Activated CD8-positive, alpha-beta memory T cell treated with anti-CD3 and anti-CD28 coated beads for 4 hours (primary cell): ENCODE results near the gene STX10.
"Not testable (repeated sequence)": the region's sequence is repeated elsewhere in the genome, so short reads cannot be mapped to it uniquely, and the experiment has no call there.

ENCODE experiments used
- DNase-seq, 2 donors: peaks; one replicate each; pipeline ENCODE4 v3.0.0-alpha.2; 2020; ENCODE audit warnings: low read depth in 2 of 2

Gene STX10

DNA sequence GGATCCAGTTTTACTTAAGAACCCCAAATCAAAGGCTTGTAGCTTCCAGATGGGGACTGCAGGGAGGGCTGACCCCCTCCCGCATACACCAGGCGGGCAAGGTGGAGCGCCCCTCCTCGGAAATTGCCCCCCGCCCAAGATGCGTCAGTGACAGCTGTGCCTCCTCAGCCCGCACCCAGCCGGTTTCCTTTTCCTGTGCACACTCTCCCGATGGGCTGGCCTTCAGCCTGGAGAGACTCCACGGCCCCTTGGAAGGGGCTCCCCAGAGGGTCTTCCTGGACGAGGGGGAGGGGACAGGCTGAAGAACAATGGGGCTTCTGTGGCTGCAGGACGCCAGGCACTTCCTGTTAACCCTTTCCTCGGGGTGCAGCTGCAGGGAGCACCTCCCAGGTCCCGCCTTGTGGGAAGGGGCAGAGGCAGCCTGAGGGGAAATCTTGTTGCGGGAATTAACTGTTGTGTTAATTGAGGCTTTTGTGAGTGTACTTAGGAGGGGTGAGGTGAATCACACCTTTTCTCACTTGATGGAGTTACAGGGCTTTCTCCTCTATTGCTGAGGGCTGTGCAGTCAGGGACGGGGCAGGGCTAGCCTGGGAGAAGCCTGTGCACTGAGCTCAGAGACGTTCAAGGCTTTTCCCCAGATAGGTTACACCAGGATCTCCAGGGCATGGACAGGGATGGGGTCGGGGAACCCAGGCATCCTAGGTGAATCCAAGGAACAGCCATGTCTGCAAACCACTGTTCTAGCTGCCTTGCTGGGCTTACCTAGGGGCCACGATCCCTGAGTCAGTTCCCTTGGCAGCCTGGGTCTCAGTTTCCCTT is 14.4 kb upstream of the STX10 start:
- DNase-seq = no peak

DNA sequence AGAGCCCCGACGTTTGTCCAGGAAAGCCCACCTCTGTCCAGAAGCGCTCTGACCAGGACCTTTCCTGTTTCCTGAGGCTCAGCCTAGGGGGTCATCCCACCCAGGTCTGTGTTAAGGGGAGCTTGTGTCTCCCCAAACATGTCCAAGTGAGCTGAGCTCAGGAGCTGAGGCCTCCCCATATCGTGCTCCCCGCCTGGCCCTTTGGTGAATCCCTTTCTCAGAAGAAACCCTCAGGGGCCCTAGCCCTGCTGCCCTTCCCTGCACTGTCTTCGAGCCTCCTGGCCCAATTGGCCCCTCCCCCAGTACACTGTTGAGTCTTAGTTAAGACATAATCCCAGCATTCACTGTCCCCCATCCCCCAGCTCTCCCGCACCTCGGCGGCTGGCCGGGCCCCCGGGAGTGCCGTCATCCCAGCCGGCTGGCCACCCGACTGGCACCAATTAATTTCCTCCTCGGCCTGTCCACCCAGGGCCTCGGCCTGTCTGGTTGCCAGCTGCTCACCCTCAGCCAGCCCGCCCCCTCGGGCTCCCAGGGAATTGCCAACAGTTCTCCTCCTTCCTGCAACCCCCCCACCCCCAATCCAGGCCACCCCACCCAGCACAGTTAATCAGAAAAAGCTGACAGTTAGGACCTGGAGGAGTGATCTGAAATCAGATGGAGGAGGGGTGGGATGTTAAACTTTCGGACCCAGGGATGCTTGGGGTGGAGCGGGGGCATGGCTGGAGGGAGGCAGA is 13.6 kb upstream of the STX10 start:
- DNase-seq = no peak

DNA sequence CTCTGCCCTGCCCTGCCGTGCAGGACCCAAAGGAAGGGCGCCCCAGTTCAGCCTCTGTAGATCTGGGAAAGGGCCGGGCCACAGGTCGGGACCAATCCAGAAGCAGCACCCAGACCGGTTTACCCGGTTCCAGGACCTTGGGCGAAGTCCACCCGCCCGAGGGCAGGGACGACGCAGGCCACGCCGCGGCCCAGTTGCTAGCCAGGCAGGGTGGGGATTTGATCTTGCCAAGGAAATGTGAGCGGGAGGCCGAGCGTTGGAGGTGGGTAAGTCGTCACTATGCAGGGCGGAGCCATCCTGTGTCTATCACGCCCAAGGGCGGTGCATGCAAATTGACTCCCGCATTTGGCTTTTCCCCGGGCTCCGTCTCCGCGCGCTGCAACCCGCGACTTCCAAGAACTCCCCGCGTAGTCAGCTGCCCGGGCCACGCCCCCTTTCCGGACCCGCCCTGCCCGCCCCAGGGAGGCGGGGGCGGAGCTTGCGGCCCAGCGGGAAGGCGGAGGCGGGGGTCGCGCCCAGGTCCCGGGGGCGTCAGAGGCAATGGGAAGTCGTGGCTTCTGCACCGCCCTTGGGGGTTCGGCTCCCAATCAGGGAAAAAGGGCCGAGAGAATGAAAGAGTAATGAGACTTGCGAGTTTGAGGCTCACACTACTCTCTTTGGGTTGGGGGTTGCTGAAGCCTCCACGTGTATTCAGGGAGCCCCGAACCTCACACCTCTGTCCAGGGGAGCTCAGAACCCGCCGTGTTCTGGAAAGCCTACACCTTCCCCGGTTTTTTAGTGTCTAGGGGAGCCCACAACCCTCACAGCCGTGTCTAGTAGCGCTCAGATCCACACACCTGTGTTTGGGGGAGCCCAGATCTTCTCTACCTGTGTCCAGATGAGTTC is 12.8 kb upstream of the STX10 start:
- peak; percentile 66 to 82 for DNase-seq

- no peak for DNase-seq
These were observed 10.4 kb upstream of the STX10 start for GRCh38 chr19:13160557-13160956.

DNA sequence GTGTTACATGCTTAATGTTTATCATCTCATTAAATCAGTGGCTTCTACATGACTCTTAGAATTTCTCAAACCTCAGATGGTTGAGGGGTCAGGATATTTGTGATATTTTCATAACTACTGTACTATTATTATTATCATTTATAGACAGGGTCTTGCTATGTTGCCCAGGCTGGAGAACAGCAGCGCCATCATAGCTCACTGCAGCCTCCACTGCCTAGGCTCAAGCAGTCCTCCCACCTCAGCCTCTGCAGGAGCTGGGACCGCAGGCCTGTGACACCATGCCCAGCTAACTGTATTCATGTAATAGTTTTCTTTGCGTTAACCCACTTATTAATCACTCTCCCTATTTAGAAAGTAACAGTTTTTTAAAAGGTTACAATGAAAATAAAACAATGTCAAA is 9.5 kb upstream of the STX10 start:
- DNase-seq = no peak

DNA sequence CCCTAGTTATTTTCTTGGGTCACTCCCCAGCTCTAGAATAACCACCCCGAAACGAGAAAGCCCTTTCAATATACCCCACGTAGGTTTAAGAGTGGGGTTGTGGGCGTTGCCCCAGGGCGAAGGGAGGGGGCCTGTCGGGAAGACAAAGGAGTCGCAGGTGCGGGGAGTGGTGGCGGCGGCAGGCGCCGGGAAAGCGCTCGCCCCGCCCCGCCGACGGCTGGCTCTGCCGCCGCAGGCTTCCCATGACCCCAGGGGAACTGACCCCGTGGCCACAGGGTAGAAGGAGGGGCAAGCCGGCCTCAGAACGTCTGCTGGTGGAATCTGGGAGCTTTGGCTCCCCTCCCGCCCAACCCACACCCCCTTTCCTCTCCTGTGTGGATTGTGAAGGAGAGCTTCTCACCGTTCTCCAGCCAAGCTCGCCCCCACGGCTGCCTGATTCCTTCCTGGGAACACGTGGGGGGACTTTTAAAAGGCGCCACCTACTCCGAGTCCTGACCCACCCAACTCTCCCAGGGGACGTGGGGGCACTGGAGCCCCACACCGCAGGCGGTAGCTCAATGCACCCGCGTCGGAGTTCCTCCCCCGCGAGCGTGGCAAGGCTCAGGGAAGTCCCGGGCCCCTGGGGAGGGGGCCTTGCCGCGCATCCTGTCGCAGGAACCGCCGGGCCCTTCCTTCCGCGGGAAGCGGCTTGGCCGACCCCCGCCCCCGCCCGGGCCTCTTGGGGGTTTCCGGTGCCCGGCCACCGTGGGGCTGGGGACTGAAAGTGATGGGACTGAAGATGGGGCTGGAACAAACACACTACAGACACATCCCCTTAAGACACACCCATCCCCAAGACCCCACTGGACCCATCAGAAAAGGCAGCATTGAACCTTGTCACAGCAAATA is 5.5 kb upstream of the STX10 start:
- DNase-seq = peak in 1 of 2 donors; percentile 49

GRCh38 chr19:13154911-13155471 is 4.8 kb upstream of the STX10 start:
- peak; percentile 57 to 72 for DNase-seq

DNA sequence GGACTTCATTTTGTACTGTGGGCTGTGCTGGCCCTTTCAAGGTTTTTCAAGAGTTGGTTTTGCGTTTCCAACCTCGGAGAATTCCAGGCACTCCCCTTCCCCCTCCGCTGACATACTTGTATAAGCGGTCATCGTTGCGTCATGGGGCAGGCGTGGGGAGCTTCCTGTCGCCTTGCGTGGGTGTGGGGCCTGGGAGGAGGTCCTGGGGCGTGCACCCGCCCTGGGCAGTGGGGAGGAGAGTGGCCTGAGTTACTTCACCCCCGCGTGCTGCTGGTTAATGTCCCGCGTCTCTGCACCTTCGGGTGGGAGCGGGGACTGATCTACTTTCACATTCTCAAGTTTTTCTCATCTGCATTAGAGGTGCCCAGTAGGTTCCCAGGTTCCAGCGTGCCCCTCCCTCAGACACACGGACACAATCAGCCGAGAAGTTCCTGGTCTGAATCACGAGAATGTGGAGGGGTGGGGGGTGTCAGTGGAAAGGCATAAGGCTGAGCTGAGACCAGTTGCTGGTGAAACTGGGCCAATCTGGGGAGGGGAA is 4.1 kb upstream of the STX10 start:
- peak in 1 of 2 donors; percentile 46 for DNase-seq

DNA sequence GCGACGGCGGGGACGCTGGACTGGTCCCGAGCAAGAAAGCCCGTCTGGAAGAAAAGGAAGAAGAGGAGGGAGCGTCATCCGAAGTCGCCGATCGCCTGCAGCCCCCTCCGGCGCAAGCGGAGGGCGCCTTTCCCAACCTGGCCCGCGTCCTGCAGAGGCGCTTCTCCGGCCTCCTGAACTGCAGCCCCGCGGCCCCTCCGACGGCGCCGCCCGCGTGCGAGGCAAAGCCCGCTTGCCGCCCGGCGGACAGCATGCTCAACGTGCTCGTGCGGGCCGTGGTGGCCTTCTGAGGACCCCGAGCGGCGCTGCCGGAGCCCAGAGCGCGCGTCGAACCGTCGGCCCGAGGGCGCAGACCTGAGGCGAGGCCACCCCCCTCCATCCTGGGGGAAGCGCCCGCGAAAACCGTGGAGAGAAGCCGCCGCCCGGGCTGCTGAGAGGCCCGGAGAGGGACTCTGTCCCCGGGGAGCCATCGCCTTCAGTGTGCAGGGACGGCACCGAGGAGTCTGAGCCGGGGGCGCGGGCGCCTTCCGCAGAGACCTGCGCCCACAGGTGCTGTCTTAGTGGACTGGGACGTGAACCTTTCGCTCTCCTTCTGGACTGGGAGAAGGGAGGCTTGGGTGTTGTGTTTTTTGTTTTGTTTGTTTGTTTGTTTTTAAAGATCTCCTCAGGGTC is 3.5 kb upstream of the STX10 start:
- no peak for DNase-seq

GRCh38 chr19:13152974-13153568 is 2.9 kb upstream of the STX10 start:
- DNase-seq = peak; percentile 90 to 94

- DNase-seq = no peak
These were observed 2.3 kb upstream of the STX10 start for GRCh38 chr19:13152356-13152973.

DNA sequence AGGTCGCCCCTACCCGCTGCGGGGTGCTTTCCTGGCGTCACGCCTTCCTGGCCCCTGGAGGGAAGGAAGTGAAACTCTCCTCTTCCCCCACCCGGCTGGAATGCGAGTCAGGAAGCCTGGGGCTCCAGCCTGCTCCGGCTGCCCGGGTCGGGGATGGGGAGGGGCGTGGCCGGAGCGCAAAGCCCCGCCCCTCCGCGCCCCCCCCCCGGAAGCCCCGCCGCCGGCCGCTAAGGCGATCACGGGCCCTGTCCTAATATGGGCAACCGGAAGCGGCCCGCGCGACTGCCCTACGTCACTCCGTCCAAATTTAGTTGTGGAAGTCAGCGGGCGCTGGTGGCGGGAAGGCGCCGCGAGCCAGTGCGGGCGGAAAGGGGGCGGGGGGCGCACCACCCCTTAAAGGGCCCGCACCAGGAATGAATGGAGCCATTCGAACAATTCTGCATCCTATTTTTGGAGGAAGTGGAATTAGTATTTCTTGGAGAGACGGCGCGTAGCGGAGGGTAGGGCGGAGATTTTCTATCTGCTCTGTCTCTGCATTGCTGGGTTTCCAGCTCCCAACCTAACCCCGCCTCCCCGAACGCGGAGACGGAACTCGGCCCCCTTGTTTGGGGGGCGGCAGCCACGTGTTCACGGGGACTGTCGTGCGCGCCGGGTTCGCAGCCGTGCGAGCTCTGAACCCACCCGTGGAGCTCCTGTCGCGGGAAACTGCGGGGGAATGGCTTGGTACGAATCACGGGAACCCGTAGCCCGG is 1.6 kb upstream of the STX10 start:
- peak; percentile 91 to 95 for DNase-seq

DNA sequence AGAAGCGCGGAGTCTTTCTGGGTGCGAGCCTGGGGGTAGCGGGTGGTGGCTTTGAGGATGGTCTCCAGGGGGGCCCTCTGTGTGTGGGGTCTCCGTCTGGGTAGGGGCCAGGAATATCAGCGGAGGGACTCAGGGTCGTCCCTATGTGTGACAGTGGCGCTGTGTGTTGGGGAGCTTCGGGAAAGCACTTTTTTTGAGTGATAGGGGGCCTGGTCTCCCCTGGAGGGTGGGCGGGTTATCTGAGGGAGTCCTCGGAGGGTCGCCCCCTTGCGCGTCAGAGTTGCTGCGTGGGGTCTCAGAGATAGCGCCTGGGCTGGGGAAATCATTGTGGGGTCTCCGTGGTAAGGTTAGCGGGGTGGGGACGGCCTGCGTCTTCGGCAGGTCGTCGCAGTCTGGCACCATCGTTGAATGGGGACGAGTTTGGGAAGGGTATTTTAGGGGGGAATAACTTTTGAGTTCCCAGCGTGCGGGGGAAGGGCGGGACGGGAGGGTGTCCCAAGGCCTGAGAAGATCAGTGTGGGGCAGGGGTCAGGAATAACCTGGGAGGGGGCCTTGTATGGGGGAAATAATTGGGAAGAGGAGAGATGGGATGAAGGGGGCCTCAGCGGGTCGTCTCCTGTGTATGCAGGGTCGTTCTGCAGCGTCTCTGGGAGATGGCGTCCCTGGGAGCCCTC is 893 bp upstream of the STX10 start:
- DNase-seq = no peak

DNA sequence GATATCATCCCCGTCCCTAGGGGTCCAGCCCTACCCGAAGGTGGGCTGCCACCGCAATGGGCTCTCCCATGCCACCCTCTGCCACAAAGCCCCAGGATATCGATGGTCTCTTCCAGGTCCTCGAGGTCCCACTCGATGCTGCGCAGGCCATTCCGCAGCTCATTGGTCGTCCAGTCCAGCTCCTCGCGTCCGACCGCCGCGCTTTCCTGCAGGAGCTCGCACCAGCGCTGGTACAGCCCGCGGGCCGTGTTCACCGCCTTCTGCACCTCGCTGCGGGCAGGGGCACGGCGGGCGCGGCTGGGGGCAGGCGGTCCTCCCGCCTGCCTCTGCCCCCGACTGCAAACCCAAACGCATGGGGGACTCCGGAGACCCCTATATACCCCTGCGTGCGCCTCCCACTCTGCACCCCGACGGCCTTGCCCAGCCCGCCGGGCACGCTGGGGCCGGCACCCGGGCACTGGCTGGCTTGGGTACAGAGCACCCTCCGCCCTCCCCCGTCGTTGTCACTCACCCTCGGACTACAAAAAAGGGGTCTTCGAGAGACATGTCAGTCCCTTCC is 468 bp downstream of the STX10 start:
- no peak for DNase-seq

DNA sequence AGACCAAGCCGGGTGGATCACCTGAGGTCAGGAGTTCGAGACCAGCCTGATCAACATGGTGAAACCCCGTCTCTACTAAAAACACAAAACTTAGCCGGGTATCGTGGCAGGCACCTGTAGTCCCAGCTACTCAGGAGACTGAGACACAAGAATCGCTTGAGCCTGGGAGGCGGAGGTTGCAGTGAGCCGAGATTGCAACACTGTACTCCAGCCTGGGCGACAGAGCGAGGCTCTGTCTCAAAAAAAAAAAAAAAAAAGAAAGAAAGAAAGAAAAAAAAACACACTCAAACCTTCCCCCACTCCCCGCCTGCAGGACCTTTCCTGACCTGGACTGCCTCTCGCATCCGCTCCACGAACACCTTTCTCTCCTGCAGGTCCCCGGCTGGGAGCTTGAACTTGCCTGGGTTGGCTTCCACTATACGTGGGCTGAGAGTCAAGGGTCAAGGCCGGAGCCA is 975 bp downstream of the STX10 start:
- DNase-seq = not testable (repeated sequence)

- DNase-seq = no peak
These were observed 3.2 kb downstream of the STX10 start for GRCh38 chr19:13146763-13147563.
